Measurements from ENCODE around the gene TSFM.
A peak's percentile ranks its signal among the peaks of the same experiment; 100 is the strongest.

Gene TSFM

DNA sequence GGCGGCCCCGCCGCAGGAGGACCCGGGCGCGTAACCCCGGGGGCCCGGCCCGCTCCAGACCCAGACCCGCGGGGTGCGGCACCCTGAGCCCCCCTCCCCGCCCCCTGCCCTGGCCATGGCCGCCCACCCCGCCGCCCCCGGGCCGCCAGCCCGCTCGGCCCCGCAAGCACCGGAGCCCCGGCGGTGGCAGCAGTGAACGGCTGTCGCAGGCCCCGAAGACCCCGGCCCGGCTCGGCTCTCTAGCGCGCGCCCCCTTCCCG is 27.5 kb upstream of the TSFM start:
- TF ChIP-seq, protein P1, sequence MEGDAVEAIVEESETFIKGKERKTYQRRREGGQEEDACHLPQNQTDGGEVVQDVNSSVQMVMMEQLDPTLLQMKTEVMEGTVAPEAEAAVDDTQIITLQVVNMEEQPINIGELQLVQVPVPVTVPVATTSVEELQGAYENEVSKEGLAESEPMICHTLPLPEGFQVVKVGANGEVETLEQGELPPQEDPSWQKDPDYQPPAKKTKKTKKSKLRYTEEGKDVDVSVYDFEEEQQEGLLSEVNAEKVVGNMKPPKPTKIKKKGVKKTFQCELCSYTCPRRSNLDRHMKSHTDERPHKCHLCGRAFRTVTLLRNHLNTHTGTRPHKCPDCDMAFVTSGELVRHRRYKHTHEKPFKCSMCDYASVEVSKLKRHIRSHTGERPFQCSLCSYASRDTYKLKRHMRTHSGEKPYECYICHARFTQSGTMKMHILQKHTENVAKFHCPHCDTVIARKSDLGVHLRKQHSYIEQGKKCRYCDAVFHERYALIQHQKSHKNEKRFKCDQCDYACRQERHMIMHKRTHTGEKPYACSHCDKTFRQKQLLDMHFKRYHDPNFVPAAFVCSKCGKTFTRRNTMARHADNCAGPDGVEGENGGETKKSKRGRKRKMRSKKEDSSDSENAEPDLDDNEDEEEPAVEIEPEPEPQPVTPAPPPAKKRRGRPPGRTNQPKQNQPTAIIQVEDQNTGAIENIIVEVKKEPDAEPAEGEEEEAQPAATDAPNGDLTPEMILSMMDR (IDR thresholded peaks at IDR 0.05; ENCODE audit: insufficient read depth, low read length, missing control alignments): no peak
- CTCF ChIA-PET: no interaction called here
- POLR2A ChIA-PET: no interaction called here

DNA sequence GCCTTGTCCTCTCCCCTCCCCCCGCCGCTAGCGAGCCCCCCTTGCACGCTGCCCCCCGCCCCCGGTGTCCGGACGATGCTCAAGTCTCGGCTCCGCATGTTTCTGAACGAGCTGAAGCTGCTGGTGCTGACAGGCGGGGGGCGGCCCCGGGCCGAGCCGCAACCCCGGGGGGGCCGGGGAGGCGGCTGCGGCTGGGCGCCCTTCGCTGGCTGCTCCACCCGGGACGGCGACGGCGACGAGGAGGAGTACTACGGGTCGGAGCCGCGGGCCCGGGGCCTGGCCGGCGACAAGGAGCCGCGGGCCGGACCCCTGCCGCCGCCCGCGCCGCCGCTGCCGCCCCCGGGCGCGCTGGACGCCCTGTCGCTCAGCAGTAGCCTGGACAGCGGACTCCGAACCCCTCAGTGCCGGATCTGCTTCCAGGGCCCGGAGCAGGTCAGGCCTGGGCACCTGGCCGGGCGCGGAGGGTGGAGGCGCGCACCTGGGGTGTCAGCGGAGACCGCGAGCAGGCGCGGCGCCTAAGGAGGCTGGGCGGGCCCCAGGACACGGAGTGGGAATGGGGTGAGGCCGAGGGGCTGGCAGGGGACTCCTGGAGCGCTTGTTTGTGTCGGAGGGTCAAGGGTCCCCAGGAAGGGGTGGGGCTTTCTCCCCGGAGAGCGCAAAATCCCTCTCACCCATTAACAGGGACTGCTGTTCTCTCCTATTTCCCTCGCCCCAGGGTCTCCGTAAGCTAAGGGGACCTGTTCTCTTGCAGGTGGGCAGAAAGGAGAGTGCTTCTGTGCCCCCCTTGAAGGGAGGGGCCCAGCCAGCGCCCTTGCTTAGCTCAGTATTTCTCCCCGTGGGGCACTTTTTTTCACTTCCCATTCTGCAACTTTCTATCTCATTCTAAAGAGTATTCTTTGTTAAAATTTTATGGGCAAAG is 26.9 kb upstream of the TSFM start:
- CTCF ChIA-PET: interaction anchor here (0.8 to 2.3 kb wide), 22 partner anchors 7 to 185 kb away, joined by 3 to 44 read pairs (median 4); partner anchors contain the start of genes ATP23, CYP27B1, EEF1AKMT3 and METTL1
- TF ChIP-seq, protein P1 (IDR thresholded peaks at IDR 0.05; ENCODE audit: insufficient read depth, low read length, missing control alignments): no peak
- DNase-seq (ENCODE audit: low read depth, low spot score): no peak
- POLR2A ChIA-PET: no interaction called here
- H3K4me3 ChIP-seq (ENCODE audit: low read depth, low read length): peak overlapping the region; percentile 56

More for the DNA sequence above, 27.5 kb upstream of the TSFM start:
- H3K4me3 ChIP-seq (ENCODE audit: low read depth, low read length): peak overlapping the region; percentile 56
- no peak for DNase-seq (ENCODE audit: low read depth, low spot score)

DNA sequence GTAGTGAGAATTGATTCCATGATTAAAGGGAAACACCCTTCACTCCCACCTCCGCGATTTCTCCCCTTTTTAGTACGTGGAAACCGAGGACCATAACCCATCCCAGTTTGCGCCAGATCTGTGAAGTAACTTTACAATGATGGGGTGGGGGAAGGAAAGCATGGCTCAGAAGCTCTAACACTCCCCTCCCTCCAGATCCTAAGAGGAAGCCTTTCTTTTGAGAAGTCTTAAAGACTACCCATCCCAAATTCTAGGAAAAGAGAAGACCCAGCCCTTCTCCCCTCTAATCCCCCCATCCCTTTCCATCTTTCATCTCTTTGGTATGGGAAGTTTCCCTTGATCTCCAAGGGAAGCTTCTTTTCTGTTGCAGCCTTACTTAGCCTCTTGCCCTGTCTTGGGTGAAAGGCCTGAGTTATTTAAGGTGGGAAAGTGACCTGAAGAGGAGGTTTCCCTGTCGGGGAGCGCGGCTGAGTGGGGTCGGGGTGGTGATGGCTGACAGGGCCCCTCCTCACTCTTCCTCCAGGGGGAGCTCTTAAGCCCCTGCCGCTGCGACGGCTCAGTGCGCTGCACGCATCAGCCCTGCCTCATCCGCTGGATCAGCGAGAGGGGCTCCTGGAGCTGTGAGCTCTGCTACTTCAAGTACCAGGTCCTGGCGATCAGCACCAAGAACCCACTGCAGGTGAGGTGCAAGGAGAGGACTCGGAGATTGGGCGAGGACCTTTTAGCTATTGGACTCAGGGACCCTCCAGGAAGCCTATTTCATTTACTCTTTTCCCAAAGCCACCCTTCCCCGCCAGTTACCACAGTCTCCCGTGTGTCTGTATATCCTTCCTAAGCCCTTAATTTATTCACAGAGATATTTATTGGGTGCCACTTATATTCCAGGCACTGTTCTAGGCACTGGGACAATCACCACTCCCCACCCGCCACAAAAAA is 25.9 kb upstream of the TSFM start:
- peak overlapping the region; percentile 56; the same call in 1 of the 2 replicates for H3K4me3 ChIP-seq (ENCODE audit: low read depth, low read length)
- CTCF ChIA-PET: interaction anchor here (0.6 to 2.3 kb wide), 28 partner anchors 8 to 298 kb away, joined by 3 to 44 read pairs (median 4); partner anchors contain the start of genes ATP23, CYP27B1, EEF1AKMT3 and METTL1
- TF ChIP-seq, protein P1 (IDR thresholded peaks at IDR 0.05; ENCODE audit: insufficient read depth, low read length, missing control alignments): peak; percentile 83
- DNase-seq (ENCODE audit: low read depth, low spot score): no peak
- POLR2A ChIA-PET: no interaction called here

DNA sequence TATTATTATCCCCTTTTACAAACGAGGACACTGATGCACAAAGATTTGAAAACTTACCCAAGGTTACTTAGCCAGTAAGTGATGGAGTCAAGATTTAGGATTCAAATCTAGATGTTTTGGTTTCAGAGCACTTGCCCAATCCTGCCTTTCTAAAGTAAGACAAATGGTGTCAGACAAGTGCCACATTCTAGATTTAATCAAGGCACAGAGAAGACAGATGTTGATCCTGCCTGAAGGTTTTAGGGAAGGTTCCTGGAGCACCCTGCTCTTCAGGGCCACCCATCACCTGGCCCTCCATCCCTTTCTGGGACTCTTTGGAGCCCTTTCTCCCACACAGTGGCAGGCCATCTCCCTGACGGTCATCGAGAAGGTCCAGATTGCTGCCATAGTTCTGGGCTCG is 24.8 kb upstream of the TSFM start:
- ChIA-PET POLR2A (no interaction called here), CTCF (interaction anchor here (1.4 to 2.3 kb wide), 4 partner anchors 12 to 45 kb away, joined by 4 to 11 read pairs (median 6); partner anchors contain the start of genes EEF1AKMT3 and METTL1)
- no peak overlapping the region for H3K4me3 ChIP-seq (ENCODE audit: low read depth, low read length)
- TF ChIP-seq, protein P1 (IDR thresholded peaks at IDR 0.05; ENCODE audit: insufficient read depth, low read length, missing control alignments): no peak
- no peak for DNase-seq (ENCODE audit: low read depth, low spot score)

DNA sequence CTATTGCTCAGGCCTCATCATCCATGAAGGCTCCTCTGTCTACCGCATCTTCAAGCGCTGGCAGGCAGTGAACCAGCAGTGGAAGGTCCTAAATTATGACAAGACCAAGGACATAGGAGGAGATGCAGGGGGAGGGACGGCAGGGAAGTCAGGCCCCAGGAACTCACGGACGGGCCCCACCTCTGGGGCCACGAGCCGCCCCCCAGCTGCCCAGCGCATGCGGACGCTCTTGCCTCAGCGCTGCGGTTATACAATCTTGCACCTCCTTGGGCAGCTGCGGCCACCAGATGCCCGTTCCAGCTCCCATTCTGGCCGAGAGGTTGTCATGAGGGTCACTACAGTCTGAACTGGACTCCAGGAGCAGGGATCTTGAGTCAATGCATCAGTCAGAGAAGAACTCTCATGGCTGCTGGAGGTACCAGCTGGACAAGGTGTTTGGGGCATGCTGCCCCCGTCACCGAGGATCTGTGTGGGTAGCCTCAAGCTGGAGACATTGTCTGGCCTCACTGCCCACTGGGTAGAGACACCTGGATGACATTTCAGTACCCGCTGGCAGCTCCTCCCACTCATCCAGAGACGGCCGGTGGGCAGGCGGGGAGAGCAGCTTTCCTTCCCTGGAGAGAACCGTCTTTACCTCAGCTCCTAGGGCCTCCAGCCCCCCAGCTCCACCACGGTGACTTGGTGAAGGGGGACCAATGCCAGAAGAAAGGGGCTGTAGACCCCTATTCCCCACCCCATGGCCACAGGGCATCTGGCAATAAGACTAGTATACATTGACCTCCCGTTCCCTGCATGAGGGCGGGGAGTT is 23.8 kb upstream of the TSFM start:
- ChIA-PET POLR2A (no interaction called here), CTCF (interaction anchor here (0.6 to 1.9 kb wide), 7 partner anchors 8 to 147 kb away, joined by 3 to 10 read pairs (median 5); partner anchors contain the start of gene CYP27B1)
- no peak for DNase-seq (ENCODE audit: low read depth, low spot score)
- H3K4me3 ChIP-seq (ENCODE audit: low read depth, low read length): no peak overlapping the region
- TF ChIP-seq, protein P1 (IDR thresholded peaks at IDR 0.05; ENCODE audit: insufficient read depth, low read length, missing control alignments): no peak
